Peyer's patch (tissue), 4 donors: ENCODE measurements around the gene BTN2A1. TPM values are rescaled to one million over a fixed set of nuclear protein-coding genes. Genes with fewer than 3 reads are reported as not detected.

Source experiments
- DNase-seq, 3 donors: peaks; one replicate each; pipeline ENCODE4 v3.0.0-alpha.2; 2017 to 2019
- H3K27ac ChIP-seq, 4 donors: fragments of 200-600 bp; sonication (generic); one replicate each; pipeline ENCODE4 v1.5.1; 2016 to 2019
- H3K27me3 ChIP-seq, 2 donors: fragments of 200-600 bp; sonication (generic); one replicate each; pipeline ENCODE4 v1.5.1; 2019
- H3K36me3 ChIP-seq, 3 donors: fragments of 200-600 bp; sonication (generic); one replicate each; pipeline ENCODE4 v1.5.1; 2016 to 2019
- H3K4me1 ChIP-seq, 4 donors: fragments of 200-600 bp; sonication (generic); one replicate each; pipeline ENCODE4 v1.5.1; 2016 to 2019
- H3K4me3 ChIP-seq, 4 donors: fragments of 200-600 bp; sonication (generic); 1 replicate in 3 of 4; 2 replicates in 1 of 4; pipeline ENCODE4 v1.5.1; 2016 to 2019; ENCODE audit warnings: mild to moderate bottlenecking in 1 of 4
- H3K9me3 ChIP-seq, 4 donors: fragments of 200-600 bp; sonication (generic); one replicate each; pipeline ENCODE4 v1.5.1; 2016 to 2019; ENCODE audit warnings: mild to moderate bottlenecking in 1 of 4
- CTCF ChIP-seq, 6 experiments: fragments of 450-650 bp in 4 of 6; fragments of 200-600 bp in 2 of 6; sonication (generic) in 1 of 6; IDR thresholded peaks; one replicate each; pipeline ENCODE4 v1.5.1; 2017 to 2019; ENCODE audit warnings: antibody characterized with exemption in 6 of 6, mild to moderate bottlenecking in 3 of 6, moderate library complexity in 1 of 6
- POLR2A ChIP-seq, 2 donors: fragments of 450-650 bp; IDR thresholded peaks; one replicate each; pipeline ENCODE4 v1.5.1; 2017; ENCODE audit warnings: antibody characterized with exemption in 2 of 2, mild to moderate bottlenecking in 2 of 2, moderate library complexity in 2 of 2
- total RNA-seq, 4 donors: library from RNA; depleted of rRNA; stranded (reverse); fragments of >200 nt; gene quantifications; one replicate each; pipeline ENCODE4 v1.1.0, GENCODE V29; 2016

The BTN2A1 gene
- total RNA-seq, 4 donors from 2014 or later = 19.6 to 38.0 (median 33.4) TPM

GRCh38 chr6:26477426-26477825 lies 19.7 kb downstream of the BTN2A1 start:
- no peak for DNase-seq

DNA sequence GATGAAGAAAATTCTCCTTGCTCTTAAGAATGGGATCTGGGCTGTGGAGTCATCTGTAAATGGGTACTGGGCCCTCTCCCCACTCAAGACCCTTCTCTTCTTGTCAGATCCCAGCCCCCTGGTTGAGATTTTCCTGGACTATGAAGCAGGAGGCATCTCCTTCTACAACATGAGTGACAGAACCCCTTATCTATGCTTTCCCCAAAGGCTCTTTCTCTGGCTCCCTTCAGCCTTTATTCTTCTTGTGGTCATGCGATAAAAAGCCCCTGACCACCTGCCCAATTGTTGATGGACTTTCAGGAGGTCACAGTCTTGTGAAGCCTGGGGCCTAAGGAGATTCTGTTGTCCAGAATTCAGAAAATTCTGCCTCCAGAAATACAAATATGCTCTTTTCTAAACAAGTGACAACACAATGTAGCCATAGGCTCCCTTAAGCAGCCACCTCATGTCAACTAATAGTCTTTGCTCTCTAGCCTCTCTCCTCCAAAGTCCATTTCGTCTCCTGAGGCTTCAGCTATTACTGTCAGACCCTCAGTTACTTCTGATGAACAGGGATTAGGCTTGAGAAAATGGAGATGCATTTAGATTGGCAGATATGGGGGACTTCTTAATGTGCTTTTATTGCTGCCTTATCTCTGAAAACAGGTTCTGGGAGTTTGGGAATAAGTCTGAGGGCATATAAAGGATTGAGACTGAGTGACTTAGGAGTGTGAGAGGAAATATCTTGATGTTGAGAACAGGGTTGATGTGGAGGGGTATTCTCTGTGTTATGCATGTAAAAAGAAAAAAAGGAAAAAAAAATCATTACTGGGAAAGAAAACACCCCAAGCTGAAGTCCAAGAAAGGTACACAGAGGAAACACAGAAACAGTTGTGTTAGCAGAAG lies 20.6 kb downstream of the BTN2A1 start:
- H3K27ac ChIP-seq = peak overlapping the region in 2 of 4 donors; percentile 6 to 15
- peaks cover 0 to 19% (median 5%) of the 10 kb centered on the region in 4 donors for H3K4me1 ChIP-seq
- DNase-seq = no peak
- no peaks in the 10 kb centered on the region for H3K36me3 ChIP-seq
- TF ChIP-seq CTCF (IDR thresholded peaks at IDR 0.05) (no peak), POLR2A (IDR thresholded peaks at IDR 0.05) (no peak)
- H3K9me3 ChIP-seq = no peaks in the 10 kb centered on the region
- no peak overlapping the region for H3K4me3 ChIP-seq
- H3K27me3 ChIP-seq = no peaks in the 10 kb centered on the region

More at GRCh38 chr6:26477426-26477825, 19.7 kb downstream of the BTN2A1 start:
- no peak for TF ChIP-seq POLR2A (IDR thresholded peaks at IDR 0.05)
- TF ChIP-seq CTCF (IDR thresholded peaks at IDR 0.05) = no peak
- Histone ChIP-seq H3K36me3 (no peaks in the 10 kb centered on the region), H3K9me3 (no peaks in the 10 kb centered on the region), H3K27ac (peak overlapping the region in 2 of 4 donors; percentile 15 to 86), H3K4me3 (no peak overlapping the region), H3K27me3 (no peaks in the 10 kb centered on the region), H3K4me1 (peaks cover 0 to 19% (median 5%) of the 10 kb centered on the region in 4 donors)

DNA sequence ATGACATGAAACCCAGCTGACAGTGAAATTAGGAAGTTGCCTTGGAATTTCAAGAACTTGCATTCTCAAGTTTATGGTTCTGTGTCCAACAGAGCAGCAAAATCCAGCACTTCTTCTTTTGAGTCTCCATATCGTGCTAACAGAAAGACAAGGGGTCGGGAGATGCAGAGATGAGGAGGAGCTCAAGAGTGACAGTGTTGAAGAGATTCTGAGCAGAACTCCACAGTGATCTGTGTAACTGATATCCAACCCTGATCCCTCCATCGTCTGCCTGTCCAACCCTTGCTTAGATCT lies 21.2 kb downstream of the BTN2A1 start:
- DNase-seq = no peak
- H3K4me1 ChIP-seq = peaks cover 0 to 19% (median 5%) of the 10 kb centered on the region in 4 donors
- H3K36me3 ChIP-seq = no peaks in the 10 kb centered on the region
- TF ChIP-seq POLR2A (IDR thresholded peaks at IDR 0.05) (no peak), CTCF (IDR thresholded peaks at IDR 0.05) (no peak)
- no peaks in the 10 kb centered on the region for H3K9me3 ChIP-seq
- no peaks in the 10 kb centered on the region for H3K27me3 ChIP-seq
- peak overlapping the region in 1 of 4 donors; percentile 17 for H3K27ac ChIP-seq
- H3K4me3 ChIP-seq = no peak overlapping the region

GRCh38 chr6:26482338-26482737 lies 24.6 kb downstream of the BTN2A1 start:
- Histone ChIP-seq H3K27me3 (no peaks in the 10 kb centered on the region), H3K4me1 (no peaks in the 10 kb centered on the region), H3K36me3 (no peaks in the 10 kb centered on the region), H3K4me3 (no peak overlapping the region), H3K9me3 (no peaks in the 10 kb centered on the region), H3K27ac (no peak overlapping the region)
- no peak for DNase-seq
- no peak for TF ChIP-seq POLR2A (IDR thresholded peaks at IDR 0.05)
- TF ChIP-seq CTCF (IDR thresholded peaks at IDR 0.05) = no peak

GRCh38 chr6:26483727-26484126 lies 26.0 kb downstream of the BTN2A1 start:
- H3K4me1 ChIP-seq = no peaks in the 10 kb centered on the region
- H3K36me3 ChIP-seq = no peaks in the 10 kb centered on the region
- H3K9me3 ChIP-seq = no peaks in the 10 kb centered on the region
- TF ChIP-seq POLR2A (IDR thresholded peaks at IDR 0.05) (no peak), CTCF (IDR thresholded peaks at IDR 0.05) (no peak)
- no peak for DNase-seq
- no peak overlapping the region for H3K4me3 ChIP-seq
- no peaks in the 10 kb centered on the region for H3K27me3 ChIP-seq
- no peak overlapping the region for H3K27ac ChIP-seq
